NB4 (cell line): ENCODE measurements around the gene ENG.

Experiments
- CTCF ChIP-seq: IDR thresholded peaks from one replicate; pipeline ENCODE4 v1.5.1; 2012; ENCODE audit warnings: low read depth, low read length
- POLR2A ChIP-seq: IDR thresholded peaks from 2 replicates; pipeline ENCODE4 v1.6.1; 2011; ENCODE audit warnings: mild to moderate bottlenecking; ENCODE audit not compliant: insufficient read length; ENCODE audit errors: extremely low read depth

- no peak for TF ChIP-seq CTCF
- TF ChIP-seq POLR2A, result no peak
Measured at GRCh38 chr9:127769929-127770582, 84.4 kb downstream of the ENG start.
